ENCODE results near the gene COL6A1.
"Not testable (repeated sequence)": the region's sequence is repeated elsewhere in the genome, so short reads cannot be mapped to it uniquely, and the experiment has no call there.

Gene COL6A1

DNA sequence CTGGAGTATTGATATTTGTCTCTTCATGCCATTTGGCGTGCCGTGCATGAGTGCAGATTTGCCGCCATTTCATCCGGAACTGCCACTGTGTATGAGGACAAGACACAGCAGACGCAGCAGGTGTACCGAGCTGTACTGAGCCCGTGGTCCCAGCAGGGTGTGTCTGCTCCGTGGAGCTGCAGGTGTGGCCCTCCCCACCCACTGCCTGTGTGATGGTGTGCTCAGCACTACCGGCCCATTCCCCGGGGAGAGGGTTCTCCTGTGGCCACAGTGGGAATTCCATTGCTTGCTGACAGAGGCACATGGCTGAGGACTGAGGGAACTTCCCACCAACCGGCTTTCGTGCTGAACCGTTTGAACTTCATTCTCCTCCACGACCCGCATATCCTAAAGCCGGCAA is 34.3 kb upstream of the COL6A1 start:
- DNase-seq (ENCODE audit: low read depth in 3 of 3) = no peak

DNA sequence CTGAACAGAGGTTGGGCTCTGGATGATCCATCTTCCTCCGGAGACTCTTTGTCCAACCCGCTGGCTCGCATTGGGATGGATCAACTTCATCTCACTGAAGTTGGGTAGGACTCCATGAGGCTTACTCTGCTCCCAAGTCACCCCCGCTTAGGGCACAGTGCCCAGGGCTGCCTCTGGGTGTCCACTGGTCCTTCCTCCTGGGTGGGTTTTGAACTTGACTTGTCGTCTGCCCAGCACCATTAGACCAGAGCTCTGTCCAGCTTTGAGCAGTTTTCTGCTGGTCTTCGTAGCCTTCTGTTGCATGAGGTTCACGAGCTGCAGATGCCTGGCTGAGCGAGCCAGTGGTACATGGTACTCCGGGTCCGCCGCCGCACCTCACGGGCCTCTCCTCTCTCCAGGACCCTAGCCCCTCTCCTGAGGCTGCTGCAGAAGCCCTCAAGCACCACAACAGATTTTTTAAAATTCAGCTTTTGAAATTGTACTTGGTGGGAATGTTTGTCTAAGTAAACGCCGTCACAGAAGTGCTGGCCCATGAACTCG is 33.8 kb upstream of the COL6A1 start:
- no peak for DNase-seq (ENCODE audit: low read depth in 3 of 3)

GRCh38 chr21:45948576-45949141 is 32.9 kb upstream of the COL6A1 start:
- DNase-seq (ENCODE audit: low read depth in 3 of 3) = no peak

- no peak for DNase-seq (ENCODE audit: low read depth in 3 of 3)
Measured at GRCh38 chr21:45949928-45950739, 31.4 kb upstream of the COL6A1 start.

DNA sequence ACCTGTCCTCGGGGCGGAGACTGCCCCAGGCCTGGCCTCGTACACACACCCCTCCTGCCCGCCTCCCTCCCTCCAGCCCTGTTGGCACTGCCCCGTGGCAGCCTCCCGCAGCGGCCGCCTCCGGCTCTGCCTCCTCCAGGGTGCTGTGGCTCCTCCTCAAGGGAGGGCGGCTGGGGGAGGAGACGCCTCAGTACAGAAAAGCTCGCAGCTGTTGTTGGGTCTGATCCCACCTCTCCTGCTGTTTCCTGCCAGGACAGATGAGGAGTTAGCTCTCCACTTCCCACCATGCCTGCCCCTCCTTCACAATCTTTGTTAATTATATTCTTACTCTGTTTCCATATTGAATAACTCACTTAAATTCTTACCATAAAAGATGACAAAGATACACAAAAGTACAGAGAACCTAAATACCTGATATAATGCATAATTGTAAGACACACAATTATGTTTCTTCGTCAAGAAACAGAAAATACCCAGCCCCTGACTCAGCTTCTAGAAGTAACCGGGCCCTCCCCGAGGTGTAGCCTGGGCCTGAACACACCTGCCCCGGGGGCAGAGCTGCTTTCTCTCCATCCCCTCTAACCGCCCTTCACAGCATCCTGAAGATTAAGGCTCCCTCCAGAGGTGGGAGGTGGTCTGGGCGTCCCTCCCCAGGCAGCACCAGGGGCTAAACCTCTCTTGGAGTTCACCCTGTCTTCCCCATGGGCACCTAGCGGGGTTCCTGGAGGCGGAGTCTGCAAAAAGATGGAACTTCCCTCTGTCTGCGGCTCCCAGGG is 30.6 kb upstream of the COL6A1 start:
- DNase-seq (ENCODE audit: low read depth in 3 of 3) = no peak

DNA sequence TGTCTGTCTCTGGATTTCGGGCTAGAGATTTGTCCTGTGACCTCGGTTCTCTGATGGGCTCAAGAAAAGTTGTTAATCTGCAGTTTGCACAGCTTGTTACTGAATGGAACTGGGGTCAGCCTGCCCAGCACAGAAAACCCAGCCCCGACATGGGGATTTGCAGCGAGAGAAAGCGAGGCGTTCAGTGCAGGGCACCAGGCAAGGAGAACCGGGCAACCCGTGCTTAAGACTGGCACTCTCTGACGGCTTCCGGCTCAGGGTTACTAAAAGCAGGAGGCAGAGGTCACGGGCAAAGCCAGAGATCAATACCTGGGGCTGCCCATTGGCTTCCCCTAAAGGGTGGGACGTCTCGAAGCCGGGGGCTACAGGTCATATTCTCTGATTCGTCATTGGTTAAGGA is 29.9 kb upstream of the COL6A1 start:
- no peak for DNase-seq (ENCODE audit: low read depth in 3 of 3)

DNA sequence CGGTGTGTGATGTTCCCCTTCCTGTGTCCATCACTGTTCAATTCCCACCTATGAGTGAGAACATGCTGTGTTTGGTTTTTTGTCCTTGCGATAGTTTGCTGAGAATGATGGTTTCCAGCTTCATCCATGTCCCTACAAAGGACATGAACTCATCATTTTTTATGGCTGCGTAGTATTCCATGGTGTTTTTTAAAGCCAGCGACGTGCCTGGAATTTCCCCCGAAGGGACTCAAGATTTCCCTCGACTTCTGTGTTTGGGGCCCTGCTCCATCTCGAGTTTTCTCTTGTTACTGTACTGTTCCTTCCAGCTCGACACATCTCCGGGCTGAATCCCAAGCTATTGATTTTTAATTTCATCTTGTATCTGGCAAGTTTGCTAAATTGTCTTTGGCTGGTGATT is 29.0 kb upstream of the COL6A1 start:
- not testable (repeated sequence) for DNase-seq (ENCODE audit: low read depth in 3 of 3)

DNA sequence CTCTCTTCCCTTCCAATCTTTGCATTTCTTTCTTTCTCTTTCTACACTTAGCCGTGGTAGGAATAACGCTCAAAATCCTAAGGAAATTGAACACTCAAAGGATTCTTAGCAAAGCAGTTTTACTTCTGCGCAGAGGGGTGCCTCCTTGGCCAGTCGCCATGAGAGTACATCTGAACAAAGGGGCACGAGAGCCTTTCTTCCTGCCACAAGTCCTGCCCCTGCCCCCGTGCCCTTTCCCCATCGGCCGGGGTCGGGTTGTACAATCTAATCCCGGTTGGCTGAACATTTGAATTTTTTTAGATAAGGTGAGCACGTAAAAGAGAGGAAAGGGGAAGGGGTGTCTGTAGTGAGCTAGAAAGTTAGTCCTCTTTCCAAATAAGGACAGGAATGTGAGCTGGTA is 28.6 kb upstream of the COL6A1 start:
- DNase-seq (ENCODE audit: low read depth in 3 of 3) = no peak

DNA sequence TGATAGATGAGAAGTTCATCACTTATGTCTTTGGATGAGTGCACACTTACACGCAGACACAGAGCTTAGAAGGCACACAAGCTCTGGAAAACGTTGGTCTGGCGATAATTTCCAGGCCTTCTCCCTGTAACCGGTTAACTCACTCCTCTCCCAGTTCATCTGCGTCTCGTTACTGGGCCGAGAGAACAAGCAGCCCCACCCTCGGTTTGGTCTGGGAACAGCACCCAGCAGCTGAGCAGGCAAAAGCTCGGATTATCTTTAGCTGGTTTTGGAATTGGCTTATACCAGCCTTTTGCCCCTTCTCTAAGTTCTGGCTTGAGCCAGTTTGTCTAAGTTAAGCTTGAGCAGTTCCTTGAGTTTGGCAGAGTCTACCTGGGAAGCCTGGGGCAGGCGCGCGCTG is 27.3 kb upstream of the COL6A1 start:
- DNase-seq (ENCODE audit: low read depth in 3 of 3) = no peak

DNA sequence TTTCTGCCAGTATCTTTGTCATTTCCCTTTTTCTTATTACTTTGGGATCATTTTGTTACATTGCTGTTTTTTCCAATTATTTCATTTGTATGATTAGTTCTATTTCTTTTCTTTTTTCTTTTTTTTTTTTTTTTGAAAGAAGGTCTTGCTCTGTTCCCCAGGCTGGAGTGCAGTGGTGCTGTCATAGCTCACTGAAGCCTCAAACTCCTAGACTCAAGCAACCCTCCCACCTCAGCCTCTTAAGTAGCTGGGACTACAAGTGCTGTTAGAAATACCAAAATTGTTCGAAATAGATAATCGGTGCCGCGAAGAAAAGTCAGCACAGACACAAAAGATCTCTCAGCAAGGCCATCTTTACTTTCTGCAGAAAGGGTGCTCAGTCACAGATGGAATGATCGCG is 26.6 kb upstream of the COL6A1 start:
- DNase-seq (ENCODE audit: low read depth in 3 of 3) = no peak

DNA sequence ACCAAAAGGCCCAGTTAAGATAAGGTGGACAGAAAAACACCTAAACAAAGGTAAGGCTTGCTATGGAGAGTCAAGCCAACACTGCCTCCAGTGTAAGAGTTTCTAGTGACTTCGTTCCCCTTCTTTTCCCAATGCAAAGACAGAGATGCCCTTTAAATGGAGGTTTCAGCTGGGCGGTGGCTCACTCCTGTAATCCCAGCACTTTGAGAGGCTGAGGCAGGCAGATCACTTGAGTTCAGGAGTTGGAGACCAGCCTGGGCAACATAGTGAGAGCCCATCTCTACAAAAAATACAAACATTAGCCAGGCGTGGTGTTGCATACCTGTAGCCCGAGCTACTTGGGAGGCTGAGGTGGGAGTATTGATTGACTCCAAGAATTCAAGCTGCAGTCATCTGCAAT is 24.0 kb upstream of the COL6A1 start:
- DNase-seq (ENCODE audit: low read depth in 3 of 3) = no peak

GRCh38 chr21:45957981-45958600 is 23.5 kb upstream of the COL6A1 start:
- no peak for DNase-seq (ENCODE audit: low read depth in 3 of 3)

DNA sequence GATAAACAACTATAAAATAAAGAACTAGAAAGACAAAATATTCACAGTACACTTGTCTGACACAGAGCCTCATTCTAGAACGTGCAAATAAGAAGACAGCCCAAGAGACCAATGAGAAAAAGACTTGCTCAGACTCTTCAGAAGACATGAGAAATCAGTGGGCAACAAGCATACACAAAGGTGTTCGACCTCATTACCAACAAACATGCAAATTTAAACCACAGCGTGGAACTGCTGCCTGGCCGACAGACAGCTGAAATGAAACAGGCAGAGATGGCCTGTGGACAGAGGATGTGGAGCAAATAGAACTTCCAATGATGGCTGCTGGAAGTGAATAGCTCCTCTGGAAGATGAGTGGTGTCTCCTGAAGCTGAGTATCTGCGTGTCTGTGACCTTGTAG is 22.4 kb upstream of the COL6A1 start:
- no peak for DNase-seq (ENCODE audit: low read depth in 3 of 3)

DNA sequence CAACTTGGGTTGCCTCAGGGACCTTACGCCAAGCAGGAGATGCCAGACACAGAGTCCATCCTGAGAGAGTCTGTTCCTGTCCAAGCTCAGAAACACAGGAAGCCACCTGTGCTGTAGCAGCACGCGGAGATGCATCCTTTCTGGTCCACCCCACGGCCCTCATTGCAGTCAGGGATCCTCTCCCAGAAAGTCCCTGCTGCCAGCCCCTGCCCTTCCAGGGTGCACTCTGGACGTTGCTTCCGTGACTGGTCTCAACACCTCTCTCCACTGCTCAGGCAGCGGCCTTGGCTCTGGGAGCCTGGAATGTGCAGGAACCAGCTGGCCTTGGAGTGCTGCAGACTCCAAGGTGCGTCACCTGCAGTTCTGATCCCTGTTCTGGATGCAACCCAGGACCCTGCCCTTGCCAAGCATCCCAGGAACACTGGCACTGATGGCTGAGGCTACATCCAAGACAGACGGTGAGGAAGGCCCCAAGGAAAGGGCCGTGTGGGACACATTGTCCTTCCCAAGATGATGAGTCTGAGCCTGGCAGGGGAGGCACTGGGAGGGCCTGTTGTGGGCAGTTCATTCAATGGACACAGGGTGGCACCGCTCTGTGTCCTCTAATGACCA is 21.7 kb upstream of the COL6A1 start:
- DNase-seq (ENCODE audit: low read depth in 3 of 3) = no peak

GRCh38 chr21:45961408-45961807 is 20.2 kb upstream of the COL6A1 start:
- not testable (repeated sequence) for DNase-seq (ENCODE audit: low read depth in 3 of 3)

DNA sequence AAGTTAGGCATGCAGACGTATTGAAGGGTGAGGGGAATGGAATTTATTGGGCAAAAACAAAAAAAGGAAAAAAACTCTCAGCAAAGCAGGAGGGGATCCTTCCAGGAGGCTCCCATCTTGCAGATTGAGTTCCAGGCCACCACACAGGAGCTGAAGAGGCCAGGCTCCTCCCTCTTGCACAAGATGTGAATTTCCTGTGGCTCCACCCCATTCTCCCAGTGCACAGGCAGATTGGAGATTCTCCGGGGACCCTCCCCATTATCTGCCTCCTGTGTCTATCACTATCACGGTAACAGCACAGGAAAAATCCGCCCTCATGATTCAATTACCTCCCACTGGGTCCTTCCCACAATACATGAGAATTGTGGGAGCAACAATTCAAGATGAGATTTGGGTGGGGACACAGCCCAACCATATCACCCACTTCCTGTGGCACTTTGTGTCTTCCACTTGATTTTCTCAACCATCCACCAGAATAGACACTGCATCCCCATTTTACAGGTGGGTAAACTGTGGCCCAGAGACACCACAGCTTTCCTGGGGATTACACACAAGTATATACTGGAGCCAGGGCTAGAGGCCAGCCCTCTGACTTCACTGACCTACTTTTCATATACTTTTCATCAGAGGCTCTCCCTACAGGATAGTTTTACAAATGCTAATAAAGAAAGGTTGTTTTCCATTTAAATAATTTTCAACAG is 18.9 kb upstream of the COL6A1 start:
- DNase-seq (ENCODE audit: low read depth in 3 of 3) = no peak

GRCh38 chr21:45963232-45963570 is 18.4 kb upstream of the COL6A1 start:
- DNase-seq (ENCODE audit: low read depth in 3 of 3) = no peak

GRCh38 chr21:45964649-45965048 is 16.9 kb upstream of the COL6A1 start:
- no peak for DNase-seq (ENCODE audit: low read depth in 3 of 3)

DNA sequence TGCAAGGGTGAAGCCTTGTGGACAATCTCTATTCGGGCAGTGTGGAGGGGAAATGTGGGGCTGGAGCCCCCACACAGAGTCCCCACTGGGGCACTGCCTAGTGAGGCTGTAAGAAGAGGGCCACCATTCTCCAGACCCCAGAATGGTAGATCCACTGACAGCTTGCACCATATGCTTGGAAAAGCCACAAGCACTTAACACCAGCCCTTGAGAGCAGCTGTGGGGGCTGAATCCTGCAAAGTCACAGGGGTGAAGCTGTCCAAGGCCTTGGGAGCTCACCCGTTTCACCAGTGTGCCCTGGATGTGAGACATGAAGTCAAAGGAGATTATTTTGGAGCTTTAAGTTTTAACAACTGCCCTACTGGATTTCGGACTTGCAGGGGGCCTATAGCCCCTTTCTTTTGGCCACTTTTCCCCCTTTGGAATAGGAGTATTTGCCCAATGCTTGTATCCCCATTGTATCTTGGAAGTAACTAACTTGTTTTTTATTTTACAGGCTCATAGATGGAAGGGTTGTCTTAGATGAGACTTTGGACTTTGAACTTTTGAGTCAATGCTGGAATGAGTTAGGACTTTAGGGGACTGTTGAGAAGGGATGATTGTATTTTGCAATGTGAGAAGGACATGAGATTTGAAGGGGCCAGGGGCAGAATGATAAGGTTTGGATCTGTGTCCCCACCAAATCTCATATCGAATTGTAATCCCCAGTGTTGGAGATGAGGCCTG is 16.3 kb upstream of the COL6A1 start:
- DNase-seq (ENCODE audit: low read depth in 3 of 3) = no peak

- DNase-seq (ENCODE audit: low read depth in 3 of 3) = no peak
Measured at GRCh38 chr21:45966791-45967394, 14.7 kb upstream of the COL6A1 start.
